ENCODE results near the gene RCOR3.

GRCh38 chr1:211332036-211332616, 73.0 kb downstream of the RCOR3 start:
- TF ChIP-seq CTCF (IDR thresholded peaks at IDR 0.05) (no peak), POLR2A (IDR thresholded peaks at IDR 0.05) (no peak)

Data from sigmoid colon (tissue), 3 donors.